Testis (tissue), 2 donors: ENCODE results near the gene LTB4R2.

Source experiments
- POLR2A ChIP-seq: fragments of 450-650 bp; IDR thresholded peaks from one replicate; pipeline ENCODE4 v1.6.1; 2017; ENCODE audit warnings: antibody characterized with exemption, mild to moderate bottlenecking, moderate library complexity
- TF ChIP-seq, protein P1 (sequence below), 3 experiments: fragments of 450-650 bp in 2 of 3; fragments of 200-600 bp in 1 of 3; sonication (generic) in 1 of 3; IDR thresholded peaks; one replicate each; pipeline ENCODE4 v1.5.1; 2016 to 2019; ENCODE audit warnings: antibody characterized with exemption in 3 of 3, mild to moderate bottlenecking in 2 of 3, moderate library complexity in 1 of 3

- no peak for TF ChIP-seq POLR2A
- TF ChIP-seq, protein P1, sequence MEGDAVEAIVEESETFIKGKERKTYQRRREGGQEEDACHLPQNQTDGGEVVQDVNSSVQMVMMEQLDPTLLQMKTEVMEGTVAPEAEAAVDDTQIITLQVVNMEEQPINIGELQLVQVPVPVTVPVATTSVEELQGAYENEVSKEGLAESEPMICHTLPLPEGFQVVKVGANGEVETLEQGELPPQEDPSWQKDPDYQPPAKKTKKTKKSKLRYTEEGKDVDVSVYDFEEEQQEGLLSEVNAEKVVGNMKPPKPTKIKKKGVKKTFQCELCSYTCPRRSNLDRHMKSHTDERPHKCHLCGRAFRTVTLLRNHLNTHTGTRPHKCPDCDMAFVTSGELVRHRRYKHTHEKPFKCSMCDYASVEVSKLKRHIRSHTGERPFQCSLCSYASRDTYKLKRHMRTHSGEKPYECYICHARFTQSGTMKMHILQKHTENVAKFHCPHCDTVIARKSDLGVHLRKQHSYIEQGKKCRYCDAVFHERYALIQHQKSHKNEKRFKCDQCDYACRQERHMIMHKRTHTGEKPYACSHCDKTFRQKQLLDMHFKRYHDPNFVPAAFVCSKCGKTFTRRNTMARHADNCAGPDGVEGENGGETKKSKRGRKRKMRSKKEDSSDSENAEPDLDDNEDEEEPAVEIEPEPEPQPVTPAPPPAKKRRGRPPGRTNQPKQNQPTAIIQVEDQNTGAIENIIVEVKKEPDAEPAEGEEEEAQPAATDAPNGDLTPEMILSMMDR (IDR thresholded peaks at IDR 0.05) = no peak
Measured at GRCh38 chr14:24283796-24284460, 26.0 kb upstream of the LTB4R2 start.
